ENCODE results near the gene RALA. TPM values are rescaled to one million over a fixed set of nuclear protein-coding genes. Genes with fewer than 3 reads are reported as not detected.

The RALA gene
- total and polyA plus RNA-seq, 2 experiments from 2014 or later: 43.5 to 231 TPM

- no peak overlapping the region for H3K4me3 Mint-ChIP-seq
- peaks cover 100% of the 10 kb centered on the region for H3K79me2 ChIP-seq (replicated peaks; ENCODE audit: insufficient read depth)
- H3K27ac ChIP-seq (ENCODE audit: low read depth): no peak overlapping the region
- no peak overlapping the region for H3K27ac Mint-ChIP-seq
- no peak for DNase-seq (ENCODE audit: low spot score)
- no peaks in the 10 kb centered on the region for H3F3A ChIP-seq (replicated peaks; ENCODE audit: low read depth)
- H3K36me3 Mint-ChIP-seq (ENCODE audit: low read depth): peaks cover 28% of the 10 kb centered on the region
- H3K4me2 ChIP-seq: peak overlapping the region; percentile 25; the same call in 1 of the 2 replicates
- ATAC-seq: no peak
- H3K27me3 Mint-ChIP-seq (ENCODE audit: insufficient read depth, low read depth, poor library complexity): peaks cover 5% of the 10 kb centered on the region
- no peak overlapping the region for H3K4me3 ChIP-seq
- no peaks in the 10 kb centered on the region for H3K9me2 ChIP-seq (ENCODE audit: insufficient read depth)
- no peak for TF ChIP-seq EZH2phosphoT487 (IDR thresholded peaks at IDR 0.05; ENCODE audit: unreplicated experiment)
- TF ChIP-seq NANOG (IDR thresholded peaks at IDR 0.05; ENCODE audit: borderline replicate concordance): no peak
- no peak for TF ChIP-seq CTCF (conservative IDR thresholded peaks at IDR 0.05; ENCODE audit: low read depth in 2 of 2)
- TF ChIP-seq ZNF331 (CRISPR knock-in tag; IDR thresholded peaks at IDR 0.05; ENCODE audit: low read depth): no peak
- no peak for TF ChIP-seq JUNB (IDR thresholded peaks at IDR 0.05; ENCODE audit: unreplicated experiment)
- TF ChIP-seq REST (IDR thresholded peaks at IDR 0.05; ENCODE audit: unreplicated experiment): no peak
- no peak for TF ChIP-seq POLR2AphosphoS5 (IDR thresholded peaks at IDR 0.05; ENCODE audit: low read depth)
- TF ChIP-seq ETS1 (IDR thresholded peaks at IDR 0.05): no peak
- no peak for TF ChIP-seq CREB1 (CRISPR knock-in tag; IDR thresholded peaks at IDR 0.05; ENCODE audit: low read depth)
- no peak for TF ChIP-seq STAT1 (IDR thresholded peaks at IDR 0.05; ENCODE audit: unreplicated experiment)
- TF ChIP-seq ZNF114 (CRISPR knock-in tag; IDR thresholded peaks at IDR 0.05): no peak
- no peak for TF ChIP-seq EZH2 (IDR thresholded peaks at IDR 0.05; ENCODE audit: low read depth, unreplicated experiment)
- H4K20me1 ChIP-seq (replicated peaks; ENCODE audit: insufficient read depth): peaks cover 37% of the 10 kb centered on the region
- H3K9me3 Mint-ChIP-seq: no peaks in the 10 kb centered on the region; the same call in 2 of the 3 replicates
- H3K27me3 ChIP-seq (ENCODE audit: insufficient read depth): no peaks in the 10 kb centered on the region
- H2AFZ ChIP-seq: no peak overlapping the region
- peaks cover 34% of the 10 kb centered on the region for H3K4me1 ChIP-seq (ENCODE audit: insufficient read depth)
- H3K4me1 Mint-ChIP-seq: peaks cover 33% of the 10 kb centered on the region
- peaks cover 6% of the 10 kb centered on the region for H3K36me3 ChIP-seq (ENCODE audit: insufficient read depth)
Observed at GRCh38 chr7:39631736-39632308, 8.4 kb downstream of the RALA start.

Data from GM23338 (cell line).